WI38 (cell line): ENCODE results near the gene TMIGD3.

Experiments
- H3K4me3 ChIP-seq: 2 replicates; pipeline ENCODE4 v1.5.1; 2011; ENCODE audit warnings: low read depth, mild to moderate bottlenecking, control low read depth, low read length
- CTCF ChIP-seq: IDR thresholded peaks from 2 replicates; pipeline ENCODE4 v1.5.1; 2012; ENCODE audit warnings: low read depth, mild to moderate bottlenecking, control low read depth, low read length

The TMIGD3 gene

GRCh38 chr1:111467865-111468716 lies 35.3 kb downstream of the TMIGD3 start:
- no peak for TF ChIP-seq CTCF
- H3K4me3 ChIP-seq: no peak overlapping the region

- H3K4me3 ChIP-seq: no peak overlapping the region
- no peak for TF ChIP-seq CTCF
Measured at GRCh38 chr1:111466480-111466879, 37.0 kb downstream of the TMIGD3 start.

DNA sequence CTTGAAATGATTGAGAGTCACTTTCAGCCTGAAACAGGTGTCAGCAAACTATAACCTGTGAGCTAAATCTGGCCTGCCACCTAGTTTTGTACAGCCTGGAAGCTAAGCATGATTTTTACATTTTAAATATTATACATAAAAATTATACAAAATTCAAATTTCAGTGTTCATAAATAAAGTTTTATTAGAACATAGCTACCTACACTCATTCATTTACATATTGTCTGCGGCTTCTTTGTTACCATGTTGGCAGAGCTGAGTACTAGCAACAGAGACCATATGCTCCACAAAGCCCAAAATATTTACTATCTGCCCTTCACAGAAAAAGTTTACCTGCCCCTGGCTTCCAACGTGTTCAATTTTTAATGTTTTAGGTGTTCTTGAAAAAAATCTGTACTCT lies 37.7 kb downstream of the TMIGD3 start:
- no peak overlapping the region for H3K4me3 ChIP-seq
- TF ChIP-seq CTCF: no peak

DNA sequence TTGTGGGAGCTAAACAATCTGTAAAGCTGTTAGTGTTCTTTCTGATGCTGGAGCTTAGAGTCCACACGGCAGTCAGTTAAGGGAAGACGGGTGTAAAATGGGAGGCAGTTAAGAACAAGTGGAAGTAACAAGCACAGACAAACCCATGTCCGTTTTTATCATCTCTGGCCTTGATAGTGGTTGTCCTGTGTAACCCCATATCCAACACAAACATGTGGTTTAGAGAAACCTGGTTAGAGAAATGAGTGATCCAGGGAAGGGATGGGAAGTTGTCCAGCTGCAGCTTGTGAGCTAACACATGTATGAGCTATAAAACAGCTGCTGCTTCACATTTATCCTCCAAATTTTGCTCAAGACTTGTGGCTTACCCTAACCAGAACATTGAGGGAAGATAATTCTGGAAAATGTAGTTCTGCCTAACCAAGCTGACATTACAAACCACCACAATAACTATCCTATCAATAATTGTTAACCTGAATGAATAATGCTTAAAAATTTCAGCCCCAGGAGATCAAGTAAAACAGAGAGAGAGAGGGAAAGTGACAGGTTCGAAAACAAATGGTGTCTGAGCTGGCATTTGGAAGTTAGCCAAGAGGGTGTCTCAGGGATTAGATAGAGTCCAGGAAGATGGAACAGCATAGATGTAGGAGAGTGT lies 40.3 kb downstream of the TMIGD3 start:
- TF ChIP-seq CTCF: no peak
- no peak overlapping the region for H3K4me3 ChIP-seq

- no peak overlapping the region for H3K4me3 ChIP-seq
- no peak for TF ChIP-seq CTCF
Measured at GRCh38 chr1:111462370-111463028, 40.9 kb downstream of the TMIGD3 start.

- H3K4me3 ChIP-seq: no peak overlapping the region
- TF ChIP-seq CTCF: no peak
Measured at GRCh38 chr1:111461765-111462164, 41.7 kb downstream of the TMIGD3 start.

DNA sequence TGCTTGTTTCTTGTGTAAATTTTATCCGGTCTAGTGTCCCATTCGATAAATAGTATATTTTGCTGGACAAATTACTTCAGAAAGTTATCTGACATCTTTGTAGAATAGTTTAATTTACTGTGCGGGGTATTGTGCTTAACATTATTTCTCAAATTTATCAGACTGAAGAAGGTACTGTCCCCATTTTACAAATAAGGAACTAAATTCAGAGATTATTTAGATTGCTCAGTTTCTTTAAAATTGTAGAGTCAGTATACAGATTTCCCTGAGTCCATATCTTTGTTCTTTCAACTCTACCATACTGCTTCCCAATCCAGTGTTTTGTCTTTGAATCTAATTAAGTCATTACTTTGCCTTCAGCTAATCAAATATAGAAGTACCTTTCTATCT lies 47.8 kb downstream of the TMIGD3 start:
- TF ChIP-seq CTCF: no peak
- H3K4me3 ChIP-seq: no peak overlapping the region
